Measurements from ENCODE around the gene ITGA8. TPM values are rescaled to one million over a fixed set of nuclear protein-coding genes. Genes with fewer than 3 reads are reported as not detected.

ITGA8 gene
- total and polyA plus RNA-seq, 9 donors, result 3.5 to 58.0 (median 6.8) TPM

DNA sequence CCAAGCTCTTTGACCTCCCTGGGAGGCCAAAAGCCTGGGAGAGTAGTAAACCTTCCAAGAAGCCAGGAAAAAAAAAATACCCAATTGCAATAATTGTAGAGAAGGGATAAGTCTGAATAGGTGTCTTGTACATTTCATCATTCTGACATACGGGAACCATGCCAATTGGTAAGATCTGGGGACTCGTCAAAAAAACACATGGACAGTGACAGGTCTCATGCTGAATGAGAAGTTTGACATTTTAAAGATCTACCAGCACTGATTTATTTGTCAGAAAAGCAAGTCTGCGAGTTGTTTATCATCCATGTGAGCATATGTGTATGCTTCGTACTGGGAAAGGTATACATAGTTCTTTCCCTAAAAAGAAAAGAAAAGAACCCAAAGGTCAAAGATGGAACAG lies 4.1 kb upstream of the ITGA8 start:
- no peaks in the 10 kb centered on the region for H3K9me3 ChIP-seq
- intact Hi-C loops (cut with DNase I), result loop anchor here in 3 of 4 donors (5.0 to 10.0 kb wide), 4 partner anchors 101 to 479 kb away; no protein-coding TSS in a partner anchor
- TF ChIP-seq CTCF (IDR thresholded peaks at IDR 0.05), result no peak
- no peak for TF ChIP-seq EP300 (IDR thresholded peaks at IDR 0.05)
- TF ChIP-seq POLR2A (IDR thresholded peaks at IDR 0.05), result no peak
- 68 to 80% (median 73%) methylated on average over 4 of the region's 4 CpGs for WGBS, 3 donors
- H3K36me3 ChIP-seq, result no peaks in the 10 kb centered on the region
- H3K4me3 ChIP-seq, result no peak overlapping the region
- H3K27me3 ChIP-seq, result no peaks in the 10 kb centered on the region
- no peak overlapping the region for H3K27ac ChIP-seq
- peaks cover 12% of the 10 kb centered on the region for H3K4me1 ChIP-seq (ENCODE audit: insufficient read depth)
- no peak for DNase-seq

GRCh38 chr10:15720635-15721287 lies 1.0 kb upstream of the ITGA8 start:
- intact Hi-C loops (cut with DNase I), result loop anchor here in 3 of 4 donors (5.0 to 10.0 kb wide), 4 partner anchors 104 to 476 kb away; no protein-coding TSS in a partner anchor
- H3K4me3 ChIP-seq, result no peak overlapping the region
- H3K27ac ChIP-seq, result no peak overlapping the region

DNA sequence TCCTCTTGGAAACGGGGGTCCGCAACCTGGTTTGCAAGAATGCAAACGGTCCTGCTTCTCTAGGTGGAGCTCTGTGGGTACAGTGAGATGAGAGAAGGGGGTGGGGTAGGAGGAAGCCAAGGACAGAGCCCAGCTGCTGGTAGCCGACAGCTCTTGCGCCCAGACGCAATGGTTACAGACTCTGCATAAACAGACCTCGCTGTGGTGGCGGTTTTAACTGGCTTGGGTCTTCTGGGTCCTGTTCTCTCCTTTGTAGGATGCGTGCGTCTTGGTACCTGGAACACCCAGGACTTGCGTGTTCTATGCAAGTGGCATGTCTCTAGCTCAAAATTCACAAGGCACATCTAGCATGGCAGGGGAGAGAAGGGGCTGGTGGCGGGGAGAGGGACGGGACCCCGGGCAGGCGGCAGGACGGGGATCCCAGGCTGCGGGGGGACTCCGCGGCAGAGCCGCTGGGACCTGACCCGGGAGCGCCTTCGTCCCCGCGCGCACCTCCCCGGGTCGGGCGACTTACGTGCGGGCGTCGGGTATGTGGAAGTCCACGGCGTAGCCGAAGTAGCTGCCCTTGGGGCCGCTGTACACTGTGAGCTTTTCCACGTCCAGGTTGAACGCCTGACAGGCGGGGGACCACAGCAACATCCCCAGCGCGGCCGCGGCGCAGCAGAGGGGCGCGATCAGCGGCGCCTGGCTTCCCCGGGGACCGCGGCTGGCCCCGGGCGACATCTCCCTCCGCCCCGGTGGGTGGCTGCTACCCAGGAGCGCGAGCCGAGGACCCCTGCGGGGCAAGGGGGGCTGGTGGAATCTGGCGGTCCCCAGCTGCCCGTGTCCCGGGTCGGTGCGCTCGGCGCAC lies 448 bp downstream of the ITGA8 start:
- no peak for TF ChIP-seq EP300 (IDR thresholded peaks at IDR 0.05)
- no peak for TF ChIP-seq CTCF (IDR thresholded peaks at IDR 0.05)
- TF ChIP-seq POLR2A (IDR thresholded peaks at IDR 0.05), result no peak
- no peaks in the 10 kb centered on the region for H3K27me3 ChIP-seq
- H3K36me3 ChIP-seq, result no peaks in the 10 kb centered on the region
- H3K9me3 ChIP-seq, result no peaks in the 10 kb centered on the region
- H3K27ac ChIP-seq, result peak overlapping the region; percentile 2 to 57
- 1 to 2% (median 1%) methylated on average over 56 to 67 of the region's 67 CpGs for WGBS, 3 donors
- H3K4me1 ChIP-seq (ENCODE audit: insufficient read depth), result peaks cover 6% of the 10 kb centered on the region
- peak overlapping the region; percentile 54 for H3K4me3 ChIP-seq
- peak in 3 of 5 donors; percentile 31 to 45 (median 42) for DNase-seq
- intact Hi-C loops (cut with DNase I), result loop anchor here in 1 of 4 donors (10.0 kb wide), 1 partner anchor 134 kb away; no protein-coding TSS in a partner anchor

More at GRCh38 chr10:15720635-15721287, 1.0 kb upstream of the ITGA8 start:
- peaks cover 12% of the 10 kb centered on the region for H3K4me1 ChIP-seq (ENCODE audit: insufficient read depth)
- no peaks in the 10 kb centered on the region for H3K9me3 ChIP-seq
- WGBS, 3 donors, result 68 to 76% (median 72%) methylated on average over 13 of the region's 13 CpGs
- H3K27me3 ChIP-seq, result no peaks in the 10 kb centered on the region
- H3K36me3 ChIP-seq, result no peaks in the 10 kb centered on the region
- DNase-seq, result no peak
- no peak for TF ChIP-seq EP300 (IDR thresholded peaks at IDR 0.05)
- no peak for TF ChIP-seq CTCF (IDR thresholded peaks at IDR 0.05)
- TF ChIP-seq POLR2A (IDR thresholded peaks at IDR 0.05), result no peak

- intact Hi-C loops (cut with DNase I), result loop anchor here in 1 of 4 donors (10.0 kb wide), 1 partner anchor 134 kb away; no protein-coding TSS in a partner anchor
- H3K4me1 ChIP-seq (ENCODE audit: insufficient read depth), result peaks cover 6% of the 10 kb centered on the region
These were observed 1.1 kb downstream of the ITGA8 start for GRCh38 chr10:15718694-15719048.

More at GRCh38 chr10:15718694-15719048, 1.1 kb downstream of the ITGA8 start:
- Histone ChIP-seq H3K27me3 (no peaks in the 10 kb centered on the region), H3K27ac (no peak overlapping the region), H3K36me3 (no peaks in the 10 kb centered on the region), H3K4me3 (peak overlapping the region; percentile 54), H3K9me3 (no peaks in the 10 kb centered on the region)
- WGBS, 3 donors, result 7 to 18% (median 11%) methylated on average over 17 of the region's 17 CpGs
- TF ChIP-seq EP300 (IDR thresholded peaks at IDR 0.05) (no peak), POLR2A (IDR thresholded peaks at IDR 0.05) (no peak), CTCF (IDR thresholded peaks at IDR 0.05) (no peak)
- no peak for DNase-seq

Data from ovary (tissue), 9 donors.